Body of pancreas (tissue), 4 donors: ENCODE data around the gene KCNJ14.

Source experiments
- POLR2A ChIP-seq, 3 donors: fragments of 450-650 bp; IDR thresholded peaks; one replicate each; pipeline ENCODE4 v1.6.1; 2016; ENCODE audit warnings: antibody characterized with exemption in 3 of 3, mild to moderate bottlenecking in 2 of 3
- TF ChIP-seq, protein P1 (sequence below), 7 experiments: fragments of 450-650 bp in 4 of 7; fragments of 200-600 bp in 3 of 7; sonication (generic) in 3 of 7; IDR thresholded peaks; one replicate each; pipeline ENCODE4 v1.5.1; 2016 to 2019; ENCODE audit warnings: antibody characterized with exemption in 7 of 7

DNA sequence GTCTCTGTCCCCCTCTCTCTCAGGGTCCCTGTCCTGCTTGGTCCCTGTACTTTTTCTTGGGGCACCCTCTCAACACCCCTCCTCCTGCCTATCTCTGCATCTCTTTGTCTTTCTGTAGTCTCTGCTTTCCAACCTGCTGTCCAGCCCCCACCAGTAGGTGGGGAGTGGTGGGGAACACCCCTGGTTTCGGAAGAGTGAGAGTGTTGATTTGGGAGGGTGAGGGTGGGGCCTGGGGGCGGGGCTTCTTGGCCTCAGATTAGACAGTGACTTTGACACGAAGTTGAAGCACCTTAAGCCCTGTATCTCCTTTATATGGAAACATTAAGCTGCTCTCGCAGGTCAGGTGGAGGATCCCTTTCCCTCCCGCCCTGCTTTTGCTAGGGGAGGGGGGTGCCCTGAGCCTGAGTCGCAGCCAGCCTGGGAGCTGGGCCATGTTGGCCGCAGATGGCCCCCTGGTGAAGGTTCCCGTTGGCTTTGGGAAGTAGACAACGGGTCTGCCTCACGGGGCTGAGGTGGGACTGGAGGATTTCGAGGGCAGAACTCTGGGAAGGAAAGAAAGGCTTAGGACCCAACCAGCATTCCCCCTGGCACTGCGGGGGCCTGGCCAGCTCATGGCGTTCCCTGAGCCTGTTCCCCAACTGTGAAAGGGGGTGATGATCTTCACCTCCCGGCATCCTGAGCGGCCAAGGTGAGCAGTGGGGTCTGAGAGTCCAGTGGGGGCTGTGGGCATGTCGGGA lies at the start of gene KCNJ14:
- TF ChIP-seq, protein P1, sequence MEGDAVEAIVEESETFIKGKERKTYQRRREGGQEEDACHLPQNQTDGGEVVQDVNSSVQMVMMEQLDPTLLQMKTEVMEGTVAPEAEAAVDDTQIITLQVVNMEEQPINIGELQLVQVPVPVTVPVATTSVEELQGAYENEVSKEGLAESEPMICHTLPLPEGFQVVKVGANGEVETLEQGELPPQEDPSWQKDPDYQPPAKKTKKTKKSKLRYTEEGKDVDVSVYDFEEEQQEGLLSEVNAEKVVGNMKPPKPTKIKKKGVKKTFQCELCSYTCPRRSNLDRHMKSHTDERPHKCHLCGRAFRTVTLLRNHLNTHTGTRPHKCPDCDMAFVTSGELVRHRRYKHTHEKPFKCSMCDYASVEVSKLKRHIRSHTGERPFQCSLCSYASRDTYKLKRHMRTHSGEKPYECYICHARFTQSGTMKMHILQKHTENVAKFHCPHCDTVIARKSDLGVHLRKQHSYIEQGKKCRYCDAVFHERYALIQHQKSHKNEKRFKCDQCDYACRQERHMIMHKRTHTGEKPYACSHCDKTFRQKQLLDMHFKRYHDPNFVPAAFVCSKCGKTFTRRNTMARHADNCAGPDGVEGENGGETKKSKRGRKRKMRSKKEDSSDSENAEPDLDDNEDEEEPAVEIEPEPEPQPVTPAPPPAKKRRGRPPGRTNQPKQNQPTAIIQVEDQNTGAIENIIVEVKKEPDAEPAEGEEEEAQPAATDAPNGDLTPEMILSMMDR (IDR thresholded peaks at IDR 0.05): no peak
- TF ChIP-seq POLR2A (IDR thresholded peaks at IDR 0.05): no peak
